ENCODE data around the gene RUSF1. TPM values are rescaled to one million over a fixed set of nuclear protein-coding genes. Genes with fewer than 3 reads are reported as not detected.
"Not testable (repeated sequence)": the region's sequence is repeated elsewhere in the genome, so short reads cannot be mapped to it uniquely, and the experiment has no call there.

RUSF1 gene
- total and polyA plus RNA-seq, 8 donors: 39.9 to 96.7 (median 51.0) TPM

DNA sequence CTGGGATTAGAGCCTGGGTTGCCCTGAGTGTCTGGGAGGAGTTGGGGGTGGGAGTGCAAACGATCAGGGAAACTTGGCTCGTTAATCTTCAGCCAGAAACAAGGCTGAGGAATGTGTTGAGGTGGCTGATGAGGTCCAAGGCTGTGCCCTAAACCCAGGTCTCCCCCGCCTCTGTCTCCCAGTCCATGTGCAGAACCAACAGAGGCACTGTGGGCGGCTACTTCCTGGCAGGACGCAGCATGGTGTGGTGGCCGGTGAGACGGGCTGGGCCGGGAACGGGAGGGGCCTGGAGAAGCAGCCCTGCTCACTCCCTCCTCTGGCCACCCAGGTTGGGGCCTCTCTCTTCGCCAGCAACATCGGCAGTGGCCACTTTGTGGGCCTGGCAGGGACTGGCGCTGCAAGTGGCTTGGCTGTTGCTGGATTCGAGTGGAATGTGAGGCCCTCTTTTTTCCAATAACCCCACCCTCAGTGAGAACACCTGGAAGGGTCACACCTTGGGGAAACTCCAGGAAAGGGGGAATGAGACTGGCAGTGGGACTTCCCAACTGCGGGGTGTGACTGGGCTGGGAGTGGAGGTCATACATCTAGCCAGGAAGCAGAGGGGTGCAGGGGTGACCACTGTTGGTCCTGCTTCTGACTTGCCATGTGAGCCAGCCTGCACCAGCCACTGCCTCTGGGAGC is 23.6 kb downstream of the RUSF1 start:
- ATAC-seq (peak; percentile 22 to 38 (median 30)), DNase-seq (peak in 3 of 6 donors; percentile 60 to 82 (median 68)), FAIRE-seq (no peak)
- Histone ChIP-seq H3K36me3 (no peaks in the 10 kb centered on the region), H3K4me3 (no peak overlapping the region), H3K4me1 (peaks cover 5 to 11% (median 7%) of the 10 kb centered on the region in 3 donors), H3K27ac (peak overlapping the region; percentile 40 to 73 (median 57)), H3K9me3 (no peaks in the 10 kb centered on the region), H3K27me3 (no peaks in the 10 kb centered on the region)
- 59 to 62% methylated on average over 14 of the region's 14 CpGs for WGBS, 2 donors
- intact Hi-C loops (cut with DNase I): loop anchor here in 1 of 3 donors (10.0 kb wide), 1 partner anchor 220 kb away; no protein-coding TSS in a partner anchor
- TF ChIP-seq, protein P1, sequence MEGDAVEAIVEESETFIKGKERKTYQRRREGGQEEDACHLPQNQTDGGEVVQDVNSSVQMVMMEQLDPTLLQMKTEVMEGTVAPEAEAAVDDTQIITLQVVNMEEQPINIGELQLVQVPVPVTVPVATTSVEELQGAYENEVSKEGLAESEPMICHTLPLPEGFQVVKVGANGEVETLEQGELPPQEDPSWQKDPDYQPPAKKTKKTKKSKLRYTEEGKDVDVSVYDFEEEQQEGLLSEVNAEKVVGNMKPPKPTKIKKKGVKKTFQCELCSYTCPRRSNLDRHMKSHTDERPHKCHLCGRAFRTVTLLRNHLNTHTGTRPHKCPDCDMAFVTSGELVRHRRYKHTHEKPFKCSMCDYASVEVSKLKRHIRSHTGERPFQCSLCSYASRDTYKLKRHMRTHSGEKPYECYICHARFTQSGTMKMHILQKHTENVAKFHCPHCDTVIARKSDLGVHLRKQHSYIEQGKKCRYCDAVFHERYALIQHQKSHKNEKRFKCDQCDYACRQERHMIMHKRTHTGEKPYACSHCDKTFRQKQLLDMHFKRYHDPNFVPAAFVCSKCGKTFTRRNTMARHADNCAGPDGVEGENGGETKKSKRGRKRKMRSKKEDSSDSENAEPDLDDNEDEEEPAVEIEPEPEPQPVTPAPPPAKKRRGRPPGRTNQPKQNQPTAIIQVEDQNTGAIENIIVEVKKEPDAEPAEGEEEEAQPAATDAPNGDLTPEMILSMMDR (IDR thresholded peaks at IDR 0.05): no peak

DNA sequence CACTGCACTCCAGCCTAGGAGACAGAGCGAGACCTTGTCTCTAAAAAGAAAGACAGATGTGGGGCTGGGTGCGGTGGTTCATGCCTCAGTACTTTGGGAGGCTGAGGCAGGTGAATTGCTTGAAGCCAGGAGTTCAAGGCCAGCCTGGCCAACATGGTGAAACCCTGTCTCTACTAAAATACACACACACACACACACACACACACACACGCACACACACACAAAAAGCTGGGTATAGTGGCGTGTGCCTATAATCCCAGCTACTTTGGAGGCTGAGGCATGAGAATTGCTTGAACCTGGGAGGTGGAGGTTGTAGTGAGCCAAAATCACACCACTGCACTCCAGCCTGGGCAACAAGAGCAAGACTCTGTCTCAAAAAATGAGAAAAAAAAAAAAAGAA is 24.1 kb downstream of the RUSF1 start:
- Histone ChIP-seq H3K27ac (peak overlapping the region in 2 of 4 donors; percentile 59 to 73), H3K4me1 (peaks cover 5 to 11% (median 7%) of the 10 kb centered on the region in 3 donors)
- not testable (repeated sequence) for H3K9me3 ChIP-seq, DNase-seq, H3K4me3 ChIP-seq, FAIRE-seq, H3K27me3 ChIP-seq, ATAC-seq, H3K36me3 ChIP-seq
- WGBS, 2 donors: 82 to 89% methylated on average over 4 of the region's 4 CpGs
- intact Hi-C loops (cut with DNase I): loop anchor here in 1 of 3 donors (10.0 kb wide), 1 partner anchor 221 kb away; no protein-coding TSS in a partner anchor

DNA sequence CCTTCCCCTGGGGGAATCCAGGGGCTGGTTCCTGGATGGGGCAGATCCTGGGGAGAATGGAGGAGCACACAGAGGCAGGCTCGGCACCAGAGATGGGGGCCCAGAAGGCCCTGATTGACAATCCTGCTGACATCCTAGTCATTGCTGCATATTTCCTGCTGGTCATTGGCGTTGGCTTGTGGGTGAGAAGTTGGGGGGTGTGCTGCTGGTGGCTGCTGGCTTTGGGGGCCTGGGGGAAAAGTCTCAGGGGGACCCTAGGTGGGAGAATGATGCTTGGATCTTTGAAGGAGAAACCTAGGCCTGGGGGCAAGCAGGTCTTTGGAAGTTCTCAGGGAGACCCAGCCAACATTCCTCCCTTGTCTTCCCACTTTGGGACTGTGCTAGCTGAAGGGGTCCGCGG is 25.1 kb downstream of the RUSF1 start, which contains the start of gene SLC5A2:
Gene SLC5A2 (plus strand): TSS at position 43 of the 400 bp plus-strand sequence. CDS start 14 bp downstream, at position 57.
- H3K27me3 ChIP-seq: no peaks in the 10 kb centered on the region
- TF ChIP-seq, protein P1 (IDR thresholded peaks at IDR 0.05): no peak
- no peaks in the 10 kb centered on the region for H3K36me3 ChIP-seq
- no peaks in the 10 kb centered on the region for H3K9me3 ChIP-seq
- H3K4me1 ChIP-seq: peaks cover 0 to 4% (median under 1%) of the 10 kb centered on the region in 3 donors
- intact Hi-C loops (cut with DNase I): loop anchor here in 1 of 3 donors (10.0 kb wide), 1 partner anchor 222 kb away; no protein-coding TSS in a partner anchor
- ATAC-seq: no peak
- H3K27ac ChIP-seq: no peak within 1 kb of the TSS
- 78 to 90% methylated on average over 4 of the region's 4 CpGs for WGBS, 2 donors
- no peak within 1 kb of the TSS for H3K4me3 ChIP-seq
- no peak for FAIRE-seq
- DNase-seq: no peak

DNA sequence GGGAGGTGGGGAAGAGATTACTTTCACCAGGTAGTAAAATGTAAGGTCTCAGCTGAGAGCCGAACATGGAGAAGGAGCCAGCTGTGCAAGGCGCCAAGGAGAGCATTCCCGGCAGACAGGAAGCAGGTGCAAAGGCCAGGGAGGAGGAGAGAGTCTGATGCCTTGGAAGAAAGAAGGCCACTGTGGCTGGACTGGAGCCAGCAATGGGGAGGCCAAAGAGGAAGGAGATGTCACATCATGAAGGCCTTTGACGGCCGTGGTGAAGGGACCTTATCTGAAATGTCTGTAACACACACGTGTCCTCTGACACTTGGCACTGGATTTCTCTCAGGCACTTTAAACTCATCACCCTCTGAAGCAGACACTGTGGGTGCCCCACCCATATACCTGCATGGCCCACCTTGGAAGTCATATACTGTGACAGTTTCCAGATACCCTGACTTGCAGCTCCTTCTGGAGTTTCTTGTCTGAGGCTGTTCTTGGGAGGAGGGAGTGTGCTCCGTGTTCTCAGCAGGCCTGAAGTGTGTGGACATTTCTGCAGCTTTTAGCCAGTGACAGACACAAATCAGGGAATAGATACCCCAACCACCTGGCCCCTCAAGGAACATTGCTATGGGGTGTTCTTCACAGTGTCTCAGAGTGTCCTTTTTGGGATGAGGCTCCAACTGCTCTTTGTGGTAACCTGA is 27.2 kb downstream of the RUSF1 start:
- intact Hi-C loops (cut with DNase I): loop anchor here in 1 of 3 donors (10.0 kb wide), 1 partner anchor 224 kb away; no protein-coding TSS in a partner anchor
- no peak overlapping the region for H3K4me3 ChIP-seq
- no peak overlapping the region for H3K27ac ChIP-seq
- H3K36me3 ChIP-seq: no peaks in the 10 kb centered on the region
- 55 to 56% methylated on average over 7 of the region's 7 CpGs for WGBS, 2 donors
- ATAC-seq (no peak), FAIRE-seq (no peak), DNase-seq (no peak)
- peaks cover 0 to 2% (median 1%) of the 10 kb centered on the region in 3 donors for H3K4me1 ChIP-seq
- no peaks in the 10 kb centered on the region for H3K9me3 ChIP-seq
- TF ChIP-seq, protein P1 (IDR thresholded peaks at IDR 0.05): no peak
- H3K27me3 ChIP-seq: no peaks in the 10 kb centered on the region

DNA sequence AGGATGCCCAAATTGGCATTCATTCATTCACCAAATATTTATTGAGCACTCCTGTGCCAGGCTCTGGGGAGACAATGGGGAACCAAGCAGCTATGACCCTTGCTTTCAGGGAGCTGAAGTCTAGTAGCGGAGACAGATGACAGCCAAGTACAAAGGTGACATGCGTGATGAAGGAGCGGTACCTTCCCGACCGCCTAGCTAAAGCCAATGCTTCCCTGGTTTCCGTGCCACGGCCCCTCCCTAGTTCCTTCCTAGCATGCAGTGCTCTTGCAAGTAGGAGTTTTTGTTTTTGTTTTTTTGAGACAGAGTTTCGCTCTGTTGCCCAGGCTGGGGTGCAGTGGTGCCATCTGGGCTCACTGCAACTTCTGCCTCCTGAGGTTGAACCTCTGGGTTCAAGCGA is 28.4 kb downstream of the RUSF1 start:
- intact Hi-C loops (cut with DNase I): loop anchor here in 1 of 3 donors (10.0 kb wide), 1 partner anchor 225 kb away; no protein-coding TSS in a partner anchor
- Histone ChIP-seq H3K4me3 (no peak overlapping the region), H3K36me3 (no peaks in the 10 kb centered on the region), H3K27ac (no peak overlapping the region), H3K9me3 (no peaks in the 10 kb centered on the region), H3K4me1 (peaks cover 0 to 3% (median 3%) of the 10 kb centered on the region in 3 donors), H3K27me3 (no peaks in the 10 kb centered on the region)
- ATAC-seq: no peak
- TF ChIP-seq, protein P1 (IDR thresholded peaks at IDR 0.05): no peak
- 85 to 88% methylated on average over 9 of the region's 9 CpGs for WGBS, 2 donors
- no peak for DNase-seq
- FAIRE-seq: no peak

All from pancreas (tissue), 10 donors.